MG63 (cell line): ENCODE data around the gene CLDN19. TPM values are rescaled to one million over a fixed set of nuclear protein-coding genes. Genes with fewer than 3 reads are reported as not detected.

Experiments used
- DNase-seq: peaks from one replicate; pipeline ENCODE4 v3.0.0-alpha.2; 2020
- H3K27me3 ChIP-seq: fragments of 250-450 bp; sonication (Bioruptor Pico); 2 replicates; pipeline ENCODE4 v1.5.1; 2020; ENCODE audit warnings: mild to moderate bottlenecking, moderate library complexity
- H3K36me3 ChIP-seq: fragments of 250-450 bp; sonication (Bioruptor Pico); 2 replicates; pipeline ENCODE4 v1.5.1; 2020; ENCODE audit warnings: mild to moderate bottlenecking, moderate library complexity
- H3K4me3 ChIP-seq: fragments of 250-450 bp; sonication (Bioruptor Pico); 2 replicates; pipeline ENCODE4 v1.5.1; 2020; ENCODE audit warnings: mild to moderate bottlenecking, moderate library complexity
- H3K9me3 ChIP-seq: fragments of 250-450 bp; sonication (Bioruptor Pico); 2 replicates; pipeline ENCODE4 v1.5.1; 2020; ENCODE audit warnings: mild to moderate bottlenecking, moderate library complexity
- total RNA-seq: library from RNA; depleted of rRNA; stranded (reverse); fragments of >200 nt; shearing (Covaris generic); gene quantifications from 2 replicates; pipeline ENCODE4 v1.2.3, GENCODE V29; 2014; ENCODE audit warnings: low replicate concordance; rRNA removed

The CLDN19 gene, protein sequence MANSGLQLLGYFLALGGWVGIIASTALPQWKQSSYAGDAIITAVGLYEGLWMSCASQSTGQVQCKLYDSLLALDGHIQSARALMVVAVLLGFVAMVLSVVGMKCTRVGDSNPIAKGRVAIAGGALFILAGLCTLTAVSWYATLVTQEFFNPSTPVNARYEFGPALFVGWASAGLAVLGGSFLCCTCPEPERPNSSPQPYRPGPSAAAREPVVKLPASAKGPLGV
- total RNA-seq: 0.99 TPM in 1 of 2 replicates, not detected in the other

DNA sequence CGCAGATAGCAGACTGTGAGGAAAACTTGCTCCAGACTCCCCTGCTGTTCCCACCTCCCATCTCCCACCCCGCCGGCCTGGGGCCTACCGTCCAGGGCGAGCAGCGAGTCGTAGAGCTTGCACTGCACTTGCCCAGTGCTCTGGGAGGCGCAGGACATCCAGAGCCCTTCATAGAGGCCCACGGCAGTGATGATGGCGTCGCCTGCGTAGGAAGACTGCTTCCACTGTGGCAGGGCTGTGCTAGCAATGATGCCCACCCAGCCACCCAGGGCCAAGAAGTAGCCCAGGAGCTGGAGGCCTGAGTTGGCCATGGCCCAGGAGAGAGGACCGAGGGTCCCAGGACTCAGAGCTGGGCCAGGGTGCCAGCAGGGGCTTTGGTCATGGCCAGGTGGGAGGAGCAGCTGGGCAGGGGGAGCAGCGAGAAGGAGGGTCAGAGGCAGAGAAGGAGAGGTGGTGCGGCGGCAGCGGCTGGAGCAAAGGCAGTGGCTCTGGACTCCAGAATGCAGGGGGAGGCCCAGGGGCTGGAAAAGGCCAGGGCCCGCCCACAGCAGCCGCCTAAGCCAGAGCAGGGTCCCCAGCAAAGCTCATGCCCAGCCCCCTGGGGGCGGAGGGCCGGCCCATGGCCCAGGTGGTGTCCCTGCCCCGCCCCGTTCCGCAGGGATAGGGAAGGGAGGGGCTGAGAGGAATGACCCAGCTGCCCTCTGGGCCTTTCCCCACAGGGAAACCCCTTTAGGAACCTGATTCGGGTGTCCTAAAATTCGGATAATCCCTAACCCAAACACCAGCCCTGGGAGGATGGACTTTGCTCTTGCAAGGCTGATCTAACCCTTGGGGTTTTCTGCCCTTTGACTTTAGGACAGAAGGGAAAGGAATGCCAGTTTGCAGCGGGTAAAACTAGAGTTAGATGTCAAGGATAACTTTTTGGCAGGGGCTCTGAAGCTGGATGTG is at the start of gene CLDN19:
Gene CLDN19 (minus strand): TSS at position 484 of the 948 bp plus-strand sequence. CDS start 173 bp downstream, at position 311.
- H3K4me3 ChIP-seq: no peak within 1 kb of the TSS
- H3K36me3 ChIP-seq: no peaks in the 10 kb centered on the region
- no peak for DNase-seq
- H3K9me3 ChIP-seq: no peaks in the 10 kb centered on the region
- no peaks in the 10 kb centered on the region for H3K27me3 ChIP-seq

DNA sequence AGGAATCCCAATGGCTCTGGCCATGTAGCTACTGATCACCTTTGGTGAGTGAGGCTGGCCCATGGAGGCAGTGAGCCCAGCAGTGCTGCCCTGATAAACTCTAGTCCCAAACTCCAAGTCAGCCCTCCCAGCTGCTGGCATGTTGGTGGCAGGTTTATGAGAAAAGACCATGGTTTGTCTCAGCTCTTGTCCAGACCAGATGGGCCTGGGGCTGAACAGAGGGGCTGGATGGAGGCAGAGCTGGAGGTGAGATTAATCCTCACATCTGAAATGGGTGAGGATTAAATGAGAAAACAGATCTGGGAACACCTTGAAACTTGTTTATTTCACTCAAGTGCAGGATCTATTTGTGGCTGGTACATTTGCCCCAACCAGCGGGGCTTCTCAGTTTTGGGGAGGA is 48.0 kb upstream of the CLDN19 start:
- DNase-seq: no peak
- no peak overlapping the region for H3K4me3 ChIP-seq
- H3K36me3 ChIP-seq: no peaks in the 10 kb centered on the region
- H3K9me3 ChIP-seq: no peaks in the 10 kb centered on the region
- H3K27me3 ChIP-seq: no peaks in the 10 kb centered on the region

DNA sequence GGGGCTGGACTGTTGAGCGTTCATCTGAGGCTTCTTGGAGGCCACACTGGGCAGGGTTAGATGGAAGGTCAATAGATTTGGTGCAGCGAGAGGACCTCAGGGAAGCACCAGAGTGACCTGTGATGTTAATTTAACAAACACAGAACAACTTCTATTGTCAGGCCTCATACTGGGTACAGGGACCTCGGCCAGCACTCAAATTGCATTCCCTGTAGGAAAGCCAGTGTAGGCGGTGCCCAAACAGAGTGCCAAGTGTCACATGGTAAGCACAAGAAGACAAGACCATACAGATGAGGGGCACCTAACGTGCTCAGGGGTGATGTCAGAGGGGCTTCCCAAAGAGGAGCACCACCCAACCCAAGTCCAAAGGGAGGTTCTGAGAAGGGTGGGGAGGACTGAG is 46.1 kb upstream of the CLDN19 start:
- Histone ChIP-seq H3K27me3 (no peaks in the 10 kb centered on the region), H3K4me3 (no peak overlapping the region), H3K36me3 (peaks cover 3% of the 10 kb centered on the region; the same call in 1 of the 2 replicates), H3K9me3 (no peaks in the 10 kb centered on the region)
- DNase-seq: no peak

DNA sequence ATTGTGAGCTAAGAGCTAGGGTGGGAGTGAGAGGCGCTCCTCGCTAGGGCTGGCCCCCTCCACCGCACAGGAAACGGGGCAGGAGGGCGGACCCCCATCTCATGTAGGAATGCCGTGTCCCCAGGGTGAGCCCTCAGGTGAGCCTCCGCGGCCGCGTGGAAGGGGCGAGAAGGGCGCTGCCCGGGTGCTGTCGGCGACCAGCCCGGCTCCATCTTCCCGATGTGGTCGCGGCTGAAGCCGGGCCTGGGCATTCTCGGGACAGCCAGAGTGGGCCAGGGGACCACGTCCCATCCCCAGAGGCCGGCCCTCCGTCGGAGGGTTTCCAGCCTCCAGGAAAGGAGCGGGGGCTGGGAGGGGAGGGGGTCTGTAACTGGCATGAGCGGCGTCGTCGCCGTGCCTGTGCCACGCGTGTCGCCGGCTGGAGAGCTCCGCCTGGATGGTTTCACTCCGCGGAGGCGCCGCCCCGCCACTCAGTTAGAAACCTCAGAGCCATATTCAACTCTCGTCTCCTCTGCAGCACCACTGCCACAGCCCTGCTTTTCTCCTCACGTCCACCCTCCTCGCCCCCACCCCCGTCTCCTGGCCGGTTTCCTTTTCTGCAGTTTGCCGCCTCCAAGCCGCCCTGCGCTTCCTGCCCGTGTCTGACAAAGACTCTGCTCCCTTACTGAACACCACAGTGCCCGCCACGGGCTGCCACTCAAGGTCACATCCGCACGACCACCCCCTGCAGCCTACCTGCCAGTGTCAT is 45.1 kb upstream of the CLDN19 start, which contains the start of gene TMEM269:
Gene TMEM269 (plus strand): TSS at position 46 of the 748 bp plus-strand sequence. CDS start 4,903 bp downstream, outside the sequence.
- Histone ChIP-seq H3K4me3 (no peak within 1 kb of the TSS), H3K36me3 (peaks cover 7% of the 10 kb centered on the region; the same call in 1 of the 2 replicates), H3K27me3 (no peaks in the 10 kb centered on the region), H3K9me3 (no peaks in the 10 kb centered on the region)
- DNase-seq: no peak

DNA sequence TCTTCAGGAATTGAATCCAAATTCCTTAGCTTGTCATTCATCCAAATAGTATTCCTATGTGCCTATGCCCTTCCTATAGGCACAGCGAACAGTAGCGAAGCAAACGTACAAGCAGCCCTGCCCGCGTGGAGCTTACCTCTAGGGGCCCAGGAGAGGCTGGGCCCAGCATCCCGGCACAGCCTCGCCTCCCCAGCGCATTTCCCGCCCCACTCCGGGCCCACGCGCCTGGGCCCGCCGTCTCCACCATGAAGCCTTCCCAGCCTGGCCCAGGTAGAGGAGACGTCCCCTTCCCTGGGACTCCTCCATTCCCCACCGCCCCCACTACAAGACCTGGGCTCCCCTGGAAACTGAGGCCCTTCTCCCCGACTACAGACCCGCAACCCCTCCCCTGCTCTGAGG is 44.5 kb upstream of the CLDN19 start:
- DNase-seq: no peak
- no peak overlapping the region for H3K4me3 ChIP-seq
- no peaks in the 10 kb centered on the region for H3K9me3 ChIP-seq
- no peaks in the 10 kb centered on the region for H3K27me3 ChIP-seq
- peaks cover 7% of the 10 kb centered on the region; the same call in 1 of the 2 replicates for H3K36me3 ChIP-seq

DNA sequence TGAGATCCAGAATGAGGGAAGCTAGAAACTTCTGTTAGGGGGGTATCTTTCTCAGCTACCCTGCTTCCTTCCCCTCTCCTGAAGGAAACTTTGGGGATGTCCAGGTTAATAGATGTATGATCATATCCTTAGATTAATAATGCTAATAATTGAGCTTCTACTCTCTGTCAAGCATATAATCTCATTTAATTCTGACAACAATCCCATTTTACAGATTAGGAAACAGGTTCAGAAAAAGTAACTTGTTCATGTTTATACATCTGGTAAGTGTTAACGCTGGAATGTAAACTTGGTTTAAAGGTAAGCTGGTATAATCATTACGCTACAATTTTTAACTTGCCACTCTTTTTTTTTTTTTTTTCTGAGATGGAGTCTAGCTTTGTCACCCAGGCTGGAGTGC is 43.1 kb upstream of the CLDN19 start:
- no peaks in the 10 kb centered on the region for H3K27me3 ChIP-seq
- H3K9me3 ChIP-seq: no peaks in the 10 kb centered on the region
- DNase-seq: no peak
- no peak overlapping the region for H3K4me3 ChIP-seq
- H3K36me3 ChIP-seq: peaks cover 7% of the 10 kb centered on the region; the same call in 1 of the 2 replicates

DNA sequence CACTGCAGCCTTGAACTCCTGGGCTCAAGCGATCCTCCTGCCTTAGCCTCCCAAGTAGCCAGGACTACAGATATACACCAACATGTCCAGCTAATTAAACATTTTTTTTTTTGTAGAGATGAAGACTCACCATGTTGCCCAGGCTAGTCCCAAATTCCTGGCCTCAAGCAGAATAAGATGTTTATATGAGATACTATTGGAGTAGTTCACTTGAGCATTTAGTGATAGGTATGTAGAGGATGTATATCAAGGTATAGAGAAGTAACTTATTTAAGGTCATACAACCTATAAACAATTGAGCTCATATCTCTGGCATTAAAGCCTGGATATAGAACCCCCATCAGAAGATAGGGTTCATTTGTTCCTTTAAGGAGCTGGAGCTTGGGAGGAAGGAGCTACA is 40.1 kb upstream of the CLDN19 start:
- Histone ChIP-seq H3K27me3 (no peaks in the 10 kb centered on the region), H3K4me3 (no peak overlapping the region), H3K9me3 (no peaks in the 10 kb centered on the region), H3K36me3 (peaks cover 19% of the 10 kb centered on the region)
- DNase-seq: no peak

DNA sequence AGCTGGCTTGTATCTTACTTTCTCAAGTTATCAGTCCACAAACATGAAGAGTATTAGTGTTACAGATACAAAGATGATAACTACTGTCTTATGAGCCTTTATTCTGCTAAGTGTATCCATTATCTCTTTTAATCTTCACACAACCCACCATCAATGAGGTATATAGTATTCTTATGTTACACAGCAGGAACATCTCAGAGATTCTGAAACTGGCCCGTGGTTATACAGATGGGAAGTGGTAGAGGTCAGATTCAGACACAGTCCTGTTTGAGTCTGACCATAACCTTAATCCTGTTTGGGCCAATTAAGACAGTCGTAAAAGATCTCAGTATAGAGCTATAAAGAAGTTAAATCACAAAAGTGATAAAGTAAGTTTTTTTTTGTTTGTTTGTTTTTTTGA is 39.7 kb upstream of the CLDN19 start:
- Histone ChIP-seq H3K4me3 (no peak overlapping the region), H3K9me3 (no peaks in the 10 kb centered on the region), H3K36me3 (peaks cover 23% of the 10 kb centered on the region), H3K27me3 (no peaks in the 10 kb centered on the region)
- no peak for DNase-seq

DNA sequence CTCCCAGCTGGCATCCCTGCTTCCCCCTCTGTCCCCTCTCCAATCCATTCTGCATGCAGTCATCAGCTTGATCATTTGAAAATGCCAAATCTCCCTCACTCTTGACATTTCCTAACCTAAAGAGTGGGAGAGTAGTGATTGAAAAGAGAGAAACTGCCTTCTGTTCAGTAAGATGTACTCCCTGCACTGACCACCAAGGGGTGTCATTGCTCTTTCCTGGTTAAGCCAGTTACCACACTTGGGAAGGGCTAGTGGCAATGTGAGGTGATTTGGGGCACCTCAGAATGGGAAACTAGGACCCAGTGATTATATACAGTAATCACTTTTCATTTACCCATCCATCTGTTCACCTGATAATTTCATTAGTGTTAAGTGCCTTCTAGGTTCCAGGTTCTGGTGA is 37.8 kb upstream of the CLDN19 start:
- DNase-seq: no peak
- no peaks in the 10 kb centered on the region for H3K27me3 ChIP-seq
- no peak overlapping the region for H3K4me3 ChIP-seq

DNA sequence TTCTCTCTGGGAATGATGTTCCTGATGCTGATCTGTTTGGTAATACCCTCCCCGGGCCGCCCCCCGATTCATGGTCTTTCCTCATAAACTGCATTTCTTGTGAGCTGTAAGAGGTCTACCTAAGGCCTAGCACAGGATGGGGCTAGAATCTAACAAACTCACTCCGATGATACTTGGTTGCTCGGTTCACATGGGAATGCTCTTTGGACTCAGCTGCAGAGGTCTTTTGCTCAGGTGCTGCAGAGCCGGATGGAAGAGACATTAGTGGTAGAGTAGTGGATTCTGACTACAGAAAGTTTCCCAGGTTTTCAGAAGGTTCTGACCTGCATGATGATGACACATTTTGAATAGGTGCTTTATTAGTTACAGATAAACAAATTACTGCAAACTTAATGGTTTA is 36.5 kb upstream of the CLDN19 start:
- H3K4me3 ChIP-seq: no peak overlapping the region
- peaks cover 27% of the 10 kb centered on the region for H3K36me3 ChIP-seq
- DNase-seq: no peak
- H3K27me3 ChIP-seq: no peaks in the 10 kb centered on the region
- H3K9me3 ChIP-seq: no peaks in the 10 kb centered on the region

More for the DNA sequence above, 37.8 kb upstream of the CLDN19 start:
- Histone ChIP-seq H3K36me3 (peaks cover 30% of the 10 kb centered on the region), H3K9me3 (no peaks in the 10 kb centered on the region)

DNA sequence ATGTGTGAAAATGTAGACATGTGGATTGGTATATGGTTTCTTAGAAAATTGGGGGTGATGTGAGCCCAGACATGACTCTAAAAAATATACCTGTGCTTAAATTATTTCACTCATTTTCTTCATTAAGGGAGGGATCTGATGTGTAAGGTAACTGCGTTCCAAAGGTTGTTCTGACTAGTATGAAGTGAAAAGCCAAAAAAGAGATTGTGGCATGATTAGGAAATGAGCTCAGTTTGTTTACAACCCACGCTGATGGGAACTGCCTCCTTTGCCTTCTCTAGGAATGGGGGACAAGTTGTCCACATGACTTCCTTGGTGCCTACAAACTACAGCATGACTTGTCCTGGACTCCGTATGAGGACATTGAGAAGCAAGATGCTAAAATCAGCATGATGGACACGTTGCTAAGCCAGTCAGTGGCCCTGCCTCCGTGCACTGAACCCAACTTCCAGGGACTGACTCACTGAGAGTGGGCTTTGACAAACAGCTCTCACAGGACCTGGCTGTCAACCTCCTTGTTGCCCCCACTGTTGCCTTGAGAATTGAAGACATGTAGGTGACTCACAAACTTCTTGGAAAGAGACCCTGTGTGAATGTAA is 35.0 kb upstream of the CLDN19 start:
- peaks cover 26% of the 10 kb centered on the region for H3K36me3 ChIP-seq
- DNase-seq: no peak
- no peaks in the 10 kb centered on the region for H3K9me3 ChIP-seq

DNA sequence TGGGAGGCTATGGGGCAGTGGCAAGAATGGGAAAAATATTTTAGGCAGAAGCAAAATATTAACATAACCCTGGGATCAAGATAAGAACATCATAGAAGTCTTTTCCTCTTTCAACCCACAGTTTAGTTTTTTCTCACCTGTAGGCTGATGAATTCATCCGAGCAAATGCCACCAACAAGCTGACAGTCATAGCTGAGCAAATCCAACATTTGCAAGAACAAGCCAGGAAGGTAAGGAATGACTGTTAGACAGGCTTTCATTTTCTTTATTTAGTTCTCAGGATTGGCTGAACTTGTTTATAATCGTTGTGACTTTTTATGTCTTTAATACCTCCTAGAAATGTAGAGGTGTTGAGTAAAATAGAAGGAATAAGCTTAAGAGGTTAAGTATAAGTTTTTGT is 33.4 kb upstream of the CLDN19 start:
- no peak overlapping the region for H3K4me3 ChIP-seq
- no peaks in the 10 kb centered on the region for H3K27me3 ChIP-seq
- DNase-seq: no peak
- H3K36me3 ChIP-seq: peaks cover 26% of the 10 kb centered on the region
- no peaks in the 10 kb centered on the region for H3K9me3 ChIP-seq

More for the DNA sequence above, 35.0 kb upstream of the CLDN19 start:
- H3K4me3 ChIP-seq: no peak overlapping the region
- no peaks in the 10 kb centered on the region for H3K27me3 ChIP-seq

DNA sequence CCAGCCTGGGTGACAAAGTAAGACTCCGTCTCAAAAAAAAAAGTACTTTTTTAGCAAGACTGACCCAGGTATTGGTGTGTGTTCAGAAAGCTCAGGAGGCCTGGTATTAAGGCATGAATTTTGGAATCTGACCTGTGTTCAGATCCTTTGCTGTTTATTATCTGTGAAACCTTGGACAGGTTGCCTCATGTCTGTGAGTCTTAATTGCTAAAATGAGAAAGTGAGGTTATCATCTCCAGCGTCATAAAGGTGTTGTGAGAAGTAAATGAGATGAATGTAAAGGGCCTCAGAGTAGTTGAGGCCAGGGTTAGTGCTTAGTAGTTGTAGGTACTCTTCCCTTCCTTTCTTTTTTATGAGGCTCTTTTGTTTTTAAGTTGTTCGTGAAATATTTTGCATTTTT is 29.8 kb upstream of the CLDN19 start:
- Histone ChIP-seq H3K9me3 (no peaks in the 10 kb centered on the region), H3K27me3 (no peaks in the 10 kb centered on the region), H3K4me3 (no peak overlapping the region), H3K36me3 (peaks cover 11% of the 10 kb centered on the region; the same call in 1 of the 2 replicates)
- no peak for DNase-seq

DNA sequence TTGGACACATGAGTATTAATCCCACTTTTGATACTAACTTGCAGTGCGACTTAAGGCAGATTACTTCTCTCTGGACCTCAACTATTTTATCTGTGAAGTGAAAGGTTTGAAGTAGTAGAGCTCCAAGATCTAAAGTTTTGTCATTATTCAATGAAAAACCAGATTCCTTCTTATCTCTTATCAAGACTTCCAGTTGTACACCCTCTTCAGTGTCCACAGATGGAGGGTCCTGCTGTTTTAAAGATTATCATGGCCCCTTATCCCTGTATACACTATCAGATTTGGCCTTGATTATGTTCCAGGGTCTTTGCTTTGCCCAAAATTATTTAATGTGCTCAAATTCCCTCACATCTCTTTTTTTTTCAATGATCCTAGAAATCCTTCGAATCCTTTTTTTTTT is 28.1 kb upstream of the CLDN19 start:
- no peak for DNase-seq
- peak overlapping the region; percentile 87 for H3K4me3 ChIP-seq
- no peaks in the 10 kb centered on the region for H3K27me3 ChIP-seq
- no peaks in the 10 kb centered on the region for H3K9me3 ChIP-seq
- peaks cover 3% of the 10 kb centered on the region; the same call in 1 of the 2 replicates for H3K36me3 ChIP-seq

DNA sequence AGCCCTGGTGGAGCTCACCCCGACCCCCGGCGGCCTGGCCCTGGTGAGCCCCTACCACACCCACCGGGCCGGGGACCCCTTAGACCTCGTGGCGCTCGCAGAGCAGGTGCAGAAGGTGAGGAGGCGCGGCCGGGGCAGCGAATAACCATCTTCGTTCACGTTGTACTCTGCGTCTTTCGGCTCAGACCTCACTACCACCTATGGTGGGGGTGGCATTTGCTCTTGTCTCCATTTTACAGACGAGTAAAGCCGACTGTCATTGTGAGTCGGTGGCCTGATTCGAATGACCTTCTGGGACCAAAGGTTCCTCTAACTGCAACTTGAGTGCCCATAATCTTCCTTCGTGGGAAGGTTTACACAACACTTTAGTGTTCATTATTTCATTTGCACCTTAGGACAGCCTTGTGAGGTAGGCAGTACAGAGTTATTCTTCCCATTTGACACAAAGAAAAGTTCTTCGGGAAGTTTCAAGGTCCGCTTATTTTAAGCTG is 27.5 kb upstream of the CLDN19 start:
- Histone ChIP-seq H3K27me3 (no peaks in the 10 kb centered on the region), H3K9me3 (no peaks in the 10 kb centered on the region), H3K4me3 (peak overlapping the region; percentile 87), H3K36me3 (peaks cover 5% of the 10 kb centered on the region; the same call in 1 of the 2 replicates)
- no peak for DNase-seq
